K562 (cell line): Measurements from ENCODE around the gene GLYAT. TPM values are rescaled to one million over a fixed set of nuclear protein-coding genes. Genes with fewer than 3 reads are reported as not detected.

Source experiments
- BRCA1 ChIP-seq, 2 experiments: fragments of 450-650 bp in 1 of 2; sonication (generic) in 1 of 2; formaldehyde crosslinking in 1 of 2; IDR thresholded peaks; 2 replicates each; pipeline versions ENCODE4 v1.5.0 to v1.6.1; 2017 to 2020; ENCODE audit warnings: mild to moderate bottlenecking in 1 of 2, missing genetic modification reagents in 1 of 2
- CREB5 ChIP-seq: fragments of 250-450 bp; sonication (Bioruptor Pico); IDR thresholded peaks from 2 replicates; pipeline ENCODE4 v1.5.0; 2020; ENCODE audit warnings: mild to moderate bottlenecking
- DNMT1 ChIP-seq: fragments of 450-650 bp; IDR thresholded peaks from 2 replicates; pipeline ENCODE4 v1.6.1; 2016; ENCODE audit warnings: antibody characterized with exemption, mild to moderate bottlenecking
- E2F5 ChIP-seq: sonication (generic); formaldehyde crosslinking; IDR thresholded peaks from 2 replicates; pipeline ENCODE4 v1.8.0; 2022; ENCODE audit warnings: mild to moderate bottlenecking, missing genetic modification reagents
- FOXK2 ChIP-seq, 2 experiments: fragments of 450-650 bp; IDR thresholded peaks in 1 of 2; conservative IDR thresholded peaks in 1 of 2; 2 replicates each; pipeline ENCODE4 v1.6.1; 2016; ENCODE audit warnings: low read depth in 2 of 2, mild to moderate bottlenecking in 1 of 2
- HNRNPUL1 ChIP-seq: fragments of 200-400 bp; formaldehyde crosslinking; IDR thresholded peaks from 2 replicates; pipeline ENCODE4 v1.6.1; 2017; ENCODE audit warnings: low read length
- MAFF ChIP-seq: IDR thresholded peaks from 2 replicates; pipeline ENCODE4 v1.6.1; 2012; ENCODE audit warnings: low read length, improper control_type of control experiment
- MIER1 ChIP-seq: fragments of 450-650 bp; IDR thresholded peaks from 2 replicates; pipeline ENCODE4 v1.6.1; 2016; ENCODE audit warnings: antibody characterized with exemption, mild to moderate bottlenecking, low read depth
- NCOA4 ChIP-seq: fragments of 450-650 bp; IDR thresholded peaks from 2 replicates; pipeline ENCODE4 v1.6.1; 2018; ENCODE audit warnings: mild to moderate bottlenecking; ENCODE audit not compliant: partially characterized antibody
- SMAD4 ChIP-seq: fragments of 250-450 bp; sonication (Bioruptor Pico); conservative IDR thresholded peaks from 2 replicates; pipeline ENCODE4 v1.8.0; 2021; ENCODE audit warnings: inconsistent platforms, mild to moderate bottlenecking, moderate library complexity
- STAT6 ChIP-seq: sonication (generic); formaldehyde crosslinking; IDR thresholded peaks from 2 replicates; pipeline ENCODE4 v1.8.1; 2023; ENCODE audit warnings: mild to moderate bottlenecking, missing genetic modification reagents
- SUPT5H ChIP-seq: fragments of 450-650 bp; IDR thresholded peaks from 2 replicates; pipeline ENCODE4 v1.6.1; 2016
- ZNF175 ChIP-seq: fragments of 200-800 bp; sonication (Bioruptor generic); IDR thresholded peaks from 2 replicates; pipeline ENCODE4 v1.6.1; 2016; ENCODE audit warnings: low read depth, mild to moderate bottlenecking, missing genetic modification characterization, missing compliant biosample characterization
- ZNF197 ChIP-seq: fragments of 200-800 bp; sonication (Bioruptor generic); IDR thresholded peaks from 2 replicates; pipeline ENCODE4 v1.6.1; 2016; ENCODE audit warnings: low read depth, missing genetic modification characterization, missing compliant biosample characterization
- polyA plus RNA-seq, 8 experiments: library from polyadenylated mRNA; depleted of rRNA in 4 of 8; stranded (reverse) in 5 of 8; unstranded in 3 of 8; fragments of >200 nt; fragmentation: Nextera tagmentation in 2 of 8; fragmentation: Illumina TruSeq in 1 of 8; extraction: Ambion mirVana in 2 of 8; extraction: Trizol in 1 of 8; gene quantifications; 2 replicates each; pipeline versions ENCODE4 v1.2.1 to v1.2.3, GENCODE V29; 2011 to 2014; ENCODE audit warnings: inconsistent platforms in 1 of 8, missing spikeins in 1 of 8
- total RNA-seq, 7 experiments: library from RNA; depleted of rRNA in 6 of 7; stranded (reverse); fragments of >200 nt in 6 of 7; fragmentation: Illumina TruSeq in 2 of 7; extraction: Trizol in 2 of 7; gene quantifications; 2 replicates each; pipeline versions ENCODE4 v1.2.1 to v1.2.3, GENCODE V29; 2011 to 2021; ENCODE audit warnings: low replicate concordance in 1 of 7
- TF ChIP-seq, protein P1 (sequence below), 2 experiments: fragments of 250-450 bp in 1 of 2; fragments of 450-650 bp in 1 of 2; sonication (Bioruptor Pico) in 1 of 2; IDR thresholded peaks; 2 replicates each; pipeline versions ENCODE4 v1.6.1 to v1.8.0; 2016 to 2021; ENCODE audit warnings: mild to moderate bottlenecking in 2 of 2, moderate library complexity in 2 of 2, missing compliant biosample characterization in 1 of 2, missing genetic modification characterization in 1 of 2
- TF ChIP-seq, protein P2 (sequence below), 2 experiments: fragments of 450-650 bp; IDR thresholded peaks; 2 replicates each; pipeline ENCODE4 v1.6.1; 2016
- TF ChIP-seq, protein P3 (sequence below): fragments of 450-650 bp; conservative IDR thresholded peaks from 2 replicates; pipeline ENCODE4 v1.6.1; 2016; ENCODE audit warnings: missing genetic modification characterization, low read depth, mild to moderate bottlenecking, control low read depth, missing compliant biosample characterization

Gene GLYAT
- total and polyA plus RNA-seq, 9 of the 15 experiments (the other 6 are each of a cell fraction or from before 2014, with no cell fraction given) = not detected

DNA sequence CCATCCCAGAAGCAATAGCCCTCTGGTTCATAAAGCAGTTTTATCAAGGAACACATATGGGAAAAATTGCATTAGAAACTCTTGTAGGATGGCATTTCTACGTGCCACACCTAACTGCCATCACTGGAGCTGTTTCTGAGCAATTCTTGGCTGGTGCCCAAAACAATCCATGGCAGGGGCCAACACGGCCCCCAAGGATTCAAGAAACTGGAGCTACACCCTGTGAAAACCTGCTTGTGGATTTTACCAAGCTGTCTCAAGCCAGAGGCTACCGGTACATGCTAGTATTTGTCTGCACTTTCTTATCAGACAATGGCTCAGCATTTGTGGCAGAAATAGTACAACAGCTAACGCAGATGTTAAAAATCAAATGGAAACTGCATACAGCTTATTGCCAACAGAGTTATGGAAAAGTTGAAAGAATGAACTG, 42.4 kb upstream of the GLYAT start (continued):
- TF ChIP-seq CREB5 (CRISPR knock-in tag) (no peak), ZNF175 (no peak), FOXK2 (conservative IDR thresholded peaks at IDR 0.05 in 1 of 2, IDR thresholded peaks at IDR 0.05 in 1 of 2; ENCODE audit: low read depth in 2 of 2) (peak; percentile 41 to 67; a peak in 3 of 4 replicates), HNRNPUL1 (no peak), E2F5 (CRISPR knock-in tag) (no peak), BRCA1 (IDR thresholded peaks at IDR 0.05) (no peak), BRCA1 (CRISPR knock-in tag; IDR thresholded peaks at IDR 0.05) (no peak), NCOA4 (no peak), MIER1 (no peak), DNMT1 (no peak), STAT6 (no peak), ZNF197 (CRISPR knock-in tag) (0 out of 2 replicates have a peak, but pooled peaks have one; percentile 36), SMAD4 (CRISPR knock-in tag) (peak; percentile 79), SUPT5H (no peak), MAFF (peak; percentile 67)
- TF ChIP-seq, protein P1, sequence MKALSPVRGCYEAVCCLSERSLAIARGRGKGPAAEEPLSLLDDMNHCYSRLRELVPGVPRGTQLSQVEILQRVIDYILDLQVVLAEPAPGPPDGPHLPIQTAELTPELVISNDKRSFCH (CRISPR knock-in tag; IDR thresholded peaks at IDR 0.05) = no peak
- TF ChIP-seq, protein P1 (tag; IDR thresholded peaks at IDR 0.05) = no peak
- TF ChIP-seq, protein P2, sequence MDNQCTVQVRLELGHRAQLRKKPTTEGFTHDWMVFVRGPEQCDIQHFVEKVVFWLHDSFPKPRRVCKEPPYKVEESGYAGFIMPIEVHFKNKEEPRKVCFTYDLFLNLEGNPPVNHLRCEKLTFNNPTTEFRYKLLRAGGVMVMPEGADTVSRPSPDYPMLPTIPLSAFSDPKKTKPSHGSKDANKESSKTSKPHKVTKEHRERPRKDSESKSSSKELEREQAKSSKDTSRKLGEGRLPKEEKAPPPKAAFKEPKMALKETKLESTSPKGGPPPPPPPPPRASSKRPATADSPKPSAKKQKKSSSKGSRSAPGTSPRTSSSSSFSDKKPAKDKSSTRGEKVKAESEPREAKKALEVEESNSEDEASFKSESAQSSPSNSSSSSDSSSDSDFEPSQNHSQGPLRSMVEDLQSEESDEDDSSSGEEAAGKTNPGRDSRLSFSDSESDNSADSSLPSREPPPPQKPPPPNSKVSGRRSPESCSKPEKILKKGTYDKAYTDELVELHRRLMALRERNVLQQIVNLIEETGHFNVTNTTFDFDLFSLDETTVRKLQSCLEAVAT (IDR thresholded peaks at IDR 0.05) = no peak
- TF ChIP-seq, protein P3, sequence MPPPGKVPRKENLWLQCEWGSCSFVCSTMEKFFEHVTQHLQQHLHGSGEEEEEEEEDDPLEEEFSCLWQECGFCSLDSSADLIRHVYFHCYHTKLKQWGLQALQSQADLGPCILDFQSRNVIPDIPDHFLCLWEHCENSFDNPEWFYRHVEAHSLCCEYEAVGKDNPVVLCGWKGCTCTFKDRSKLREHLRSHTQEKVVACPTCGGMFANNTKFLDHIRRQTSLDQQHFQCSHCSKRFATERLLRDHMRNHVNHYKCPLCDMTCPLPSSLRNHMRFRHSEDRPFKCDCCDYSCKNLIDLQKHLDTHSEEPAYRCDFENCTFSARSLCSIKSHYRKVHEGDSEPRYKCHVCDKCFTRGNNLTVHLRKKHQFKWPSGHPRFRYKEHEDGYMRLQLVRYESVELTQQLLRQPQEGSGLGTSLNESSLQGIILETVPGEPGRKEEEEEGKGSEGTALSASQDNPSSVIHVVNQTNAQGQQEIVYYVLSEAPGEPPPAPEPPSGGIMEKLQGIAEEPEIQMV = peak; percentile 34; the same call in 1 of the 2 replicates
